Measurements from ENCODE around the gene ATG12.

DNA sequence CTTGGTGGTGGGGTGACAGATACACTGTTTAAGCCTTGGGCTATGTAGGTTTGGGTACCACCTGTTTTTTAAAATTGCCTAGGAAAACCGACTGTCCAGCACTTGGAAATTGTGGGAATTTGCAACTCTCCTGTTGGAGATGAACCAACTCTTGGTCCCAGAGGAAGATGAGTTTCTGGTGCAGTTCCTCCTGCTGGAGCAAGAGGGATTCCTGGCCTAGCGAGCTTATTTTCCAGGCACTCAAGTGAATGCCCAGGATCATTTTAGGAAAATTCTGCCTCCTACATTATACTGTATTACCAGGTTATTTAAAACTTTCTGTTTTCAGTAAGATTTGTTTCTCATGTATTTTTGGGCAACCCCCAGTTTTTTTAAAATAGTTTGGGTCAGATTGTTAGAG is 34.1 kb upstream of the ATG12 start:
- TF ChIP-seq, protein P1, sequence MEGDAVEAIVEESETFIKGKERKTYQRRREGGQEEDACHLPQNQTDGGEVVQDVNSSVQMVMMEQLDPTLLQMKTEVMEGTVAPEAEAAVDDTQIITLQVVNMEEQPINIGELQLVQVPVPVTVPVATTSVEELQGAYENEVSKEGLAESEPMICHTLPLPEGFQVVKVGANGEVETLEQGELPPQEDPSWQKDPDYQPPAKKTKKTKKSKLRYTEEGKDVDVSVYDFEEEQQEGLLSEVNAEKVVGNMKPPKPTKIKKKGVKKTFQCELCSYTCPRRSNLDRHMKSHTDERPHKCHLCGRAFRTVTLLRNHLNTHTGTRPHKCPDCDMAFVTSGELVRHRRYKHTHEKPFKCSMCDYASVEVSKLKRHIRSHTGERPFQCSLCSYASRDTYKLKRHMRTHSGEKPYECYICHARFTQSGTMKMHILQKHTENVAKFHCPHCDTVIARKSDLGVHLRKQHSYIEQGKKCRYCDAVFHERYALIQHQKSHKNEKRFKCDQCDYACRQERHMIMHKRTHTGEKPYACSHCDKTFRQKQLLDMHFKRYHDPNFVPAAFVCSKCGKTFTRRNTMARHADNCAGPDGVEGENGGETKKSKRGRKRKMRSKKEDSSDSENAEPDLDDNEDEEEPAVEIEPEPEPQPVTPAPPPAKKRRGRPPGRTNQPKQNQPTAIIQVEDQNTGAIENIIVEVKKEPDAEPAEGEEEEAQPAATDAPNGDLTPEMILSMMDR (IDR thresholded peaks at IDR 0.05): no peak
- no peak for TF ChIP-seq POLR2A (IDR thresholded peaks at IDR 0.05)

All from right lobe of liver (tissue), 4 donors.